HG02885 (cell line): ENCODE measurements around the gene RNF130.

Experiments
- ATAC-seq: cut with Tn5 transposase; IDR thresholded peaks from one replicate; pipeline ENCODE4 v1.9.1; 2021; ENCODE audit warnings: mild to moderate bottlenecking; ENCODE audit not compliant: unreplicated experiment, poor library complexity

Gene RNF130

GRCh38 chr5:179926657-179927056 lies 144.9 kb downstream of the RNF130 start:
- ATAC-seq, result no peak

- ATAC-seq, result no peak
Observed at GRCh38 chr5:179923436-179923835, 148.1 kb downstream of the RNF130 start.

GRCh38 chr5:179920175-179920574 lies 151.4 kb downstream of the RNF130 start:
- ATAC-seq, result no peak

GRCh38 chr5:179919487-179920060 lies 152.0 kb downstream of the RNF130 start:
- ATAC-seq, result no peak

GRCh38 chr5:179918742-179919486 lies 152.6 kb downstream of the RNF130 start:
- no peak for ATAC-seq

- ATAC-seq, result no peak
Observed at GRCh38 chr5:179916523-179916922, 155.0 kb downstream of the RNF130 start.

- ATAC-seq, result no peak
Observed at GRCh38 chr5:179915406-179915935, 156.1 kb downstream of the RNF130 start.

GRCh38 chr5:179914032-179914755 lies 157.4 kb downstream of the RNF130 start:
- ATAC-seq, result peak; percentile 60

GRCh38 chr5:179913461-179913860 lies 158.1 kb downstream of the RNF130 start:
- ATAC-seq, result no peak

- no peak for ATAC-seq
Observed at GRCh38 chr5:179912951-179913350, 158.6 kb downstream of the RNF130 start.

GRCh38 chr5:179912386-179912785 lies 159.2 kb downstream of the RNF130 start:
- ATAC-seq, result no peak

GRCh38 chr5:179909224-179909623 lies 162.3 kb downstream of the RNF130 start:
- no peak for ATAC-seq

- no peak for ATAC-seq
Observed at GRCh38 chr5:179908528-179908927, 163.0 kb downstream of the RNF130 start.

- peak; percentile 91 for ATAC-seq
Observed at GRCh38 chr5:179907556-179908324, 163.8 kb downstream of the RNF130 start, which contains the start of gene TBC1D9B. Gene TBC1D9B, minus strand, starts transcription at chr5:179907897. Its CDS starts 76 bp downstream, at chr5:179907821.

GRCh38 chr5:179906795-179907555 lies 164.6 kb downstream of the RNF130 start:
- no peak for ATAC-seq

- no peak for ATAC-seq
Observed at GRCh38 chr5:179906294-179906794, 165.2 kb downstream of the RNF130 start.

- ATAC-seq, result no peak
Observed at GRCh38 chr5:179905161-179905560, 166.4 kb downstream of the RNF130 start.
